Astrocyte (in vitro differentiated cells and primary cell): ENCODE measurements around the gene CPOX. TPM values are rescaled to one million over a fixed set of nuclear protein-coding genes. Genes with fewer than 3 reads are reported as not detected.

Experiments
- DNase-seq: peaks from one replicate; pipeline ENCODE4 v3.0.0-alpha.2; 2010; ENCODE audit warnings: low read depth
- FAIRE-seq: peaks from 2 replicates; lab custom pipeline; 2011; peaks lifted over from hg19 to GRCh38; lab: Jason Lieb, UNC
- H2AFZ ChIP-seq: 2 replicates; pipeline ENCODE4 v1.6.0; 2012; ENCODE audit warnings: low read depth, low read length, inconsistent platforms
- H3K27ac ChIP-seq: 2 replicates; pipeline ENCODE4 v1.5.1; 2011; ENCODE audit warnings: low read depth, low read length, inconsistent platforms
- H3K27me3 ChIP-seq: 2 replicates; pipeline ENCODE4 v1.6.0; 2011; ENCODE audit warnings: low read length, inconsistent platforms; ENCODE audit not compliant: insufficient read depth
- H3K36me3 ChIP-seq: 2 replicates; pipeline ENCODE4 v1.5.1; 2011; ENCODE audit warnings: low read length, inconsistent platforms; ENCODE audit not compliant: insufficient read depth
- H3K4me1 ChIP-seq: 2 replicates; pipeline ENCODE4 v1.5.1; 2011; ENCODE audit warnings: low read length, inconsistent platforms; ENCODE audit not compliant: insufficient read depth
- H3K4me2 ChIP-seq: 2 replicates; pipeline ENCODE4 v1.6.0; 2012; ENCODE audit warnings: low read length, inconsistent platforms
- H3K4me3 ChIP-seq: 2 replicates; pipeline ENCODE4 v1.5.1; 2011; ENCODE audit warnings: low read depth, mild to moderate bottlenecking, low read length, inconsistent platforms; ENCODE audit not compliant: insufficient read depth
- H3K79me2 ChIP-seq: 2 replicates; pipeline ENCODE4 v1.6.0; 2012; ENCODE audit warnings: mild to moderate bottlenecking, low read length, inconsistent platforms; ENCODE audit not compliant: insufficient read depth
- H3K9ac ChIP-seq: 2 replicates; pipeline ENCODE4 v1.6.0; 2012; ENCODE audit warnings: mild to moderate bottlenecking, low read length, inconsistent platforms
- H3K9me3 ChIP-seq: 2 replicates; pipeline ENCODE4 v1.5.1; 2012; ENCODE audit warnings: low read depth, mild to moderate bottlenecking, low read length, inconsistent platforms; ENCODE audit not compliant: insufficient read depth
- H4K20me1 ChIP-seq: 2 replicates; pipeline ENCODE4 v1.6.0; 2012; ENCODE audit warnings: low read length, inconsistent platforms; ENCODE audit not compliant: insufficient read depth
- H3K27ac Mint-ChIP-seq: one replicate; pipeline ENCODE4 v1.8.0; 2021; ENCODE audit warnings: mild to moderate bottlenecking, mixed read lengths; ENCODE audit not compliant: unreplicated experiment
- H3K27me3 Mint-ChIP-seq: one replicate; pipeline ENCODE4 v1.8.0; 2021; ENCODE audit warnings: low read depth, mixed read lengths; ENCODE audit not compliant: unreplicated experiment
- H3K36me3 Mint-ChIP-seq: one replicate; pipeline ENCODE4 v1.8.0; 2021; ENCODE audit warnings: low read depth, mixed read lengths; ENCODE audit not compliant: unreplicated experiment
- H3K4me1 Mint-ChIP-seq: one replicate; pipeline ENCODE4 v1.8.0; 2021; ENCODE audit warnings: low read depth, mixed read lengths; ENCODE audit not compliant: unreplicated experiment
- H3K4me3 Mint-ChIP-seq: one replicate; pipeline ENCODE4 v1.8.0; 2021; ENCODE audit warnings: mild to moderate bottlenecking, moderate library complexity, mixed read lengths; ENCODE audit not compliant: unreplicated experiment
- H3K9me3 Mint-ChIP-seq: one replicate; pipeline ENCODE4 v1.8.0; 2021; ENCODE audit warnings: mild to moderate bottlenecking, mixed read lengths; ENCODE audit not compliant: unreplicated experiment
- EZH2 ChIP-seq: IDR thresholded peaks from 2 replicates; pipeline ENCODE4 v1.6.1; 2012; ENCODE audit warnings: mild to moderate bottlenecking, low read length, inconsistent platforms; ENCODE audit not compliant: insufficient read depth
- total RNA-seq: library from RNA; stranded (reverse); gene quantifications from 2 replicates; pipeline ENCODE4 v1.2.1, GENCODE V29; 2021
- TF ChIP-seq, protein P1 (sequence below): IDR thresholded peaks from 2 replicates; pipeline ENCODE4 v1.5.1; 2011; ENCODE audit warnings: low read depth, mild to moderate bottlenecking, inconsistent platforms, low read length, moderate library complexity; ENCODE audit not compliant: insufficient read depth

CPOX gene
- total RNA-seq, 1 donor from 2014 or later, result 23.7 TPM

GRCh38 chr3:98582042-98582441 lies 11.4 kb downstream of the CPOX start:
- H3K4me1 ChIP-seq, result peaks cover 17% of the 10 kb centered on the region
- no peaks in the 10 kb centered on the region for H4K20me1 ChIP-seq
- DNase-seq (no peak), FAIRE-seq (no peak)
- TF ChIP-seq, protein P1, sequence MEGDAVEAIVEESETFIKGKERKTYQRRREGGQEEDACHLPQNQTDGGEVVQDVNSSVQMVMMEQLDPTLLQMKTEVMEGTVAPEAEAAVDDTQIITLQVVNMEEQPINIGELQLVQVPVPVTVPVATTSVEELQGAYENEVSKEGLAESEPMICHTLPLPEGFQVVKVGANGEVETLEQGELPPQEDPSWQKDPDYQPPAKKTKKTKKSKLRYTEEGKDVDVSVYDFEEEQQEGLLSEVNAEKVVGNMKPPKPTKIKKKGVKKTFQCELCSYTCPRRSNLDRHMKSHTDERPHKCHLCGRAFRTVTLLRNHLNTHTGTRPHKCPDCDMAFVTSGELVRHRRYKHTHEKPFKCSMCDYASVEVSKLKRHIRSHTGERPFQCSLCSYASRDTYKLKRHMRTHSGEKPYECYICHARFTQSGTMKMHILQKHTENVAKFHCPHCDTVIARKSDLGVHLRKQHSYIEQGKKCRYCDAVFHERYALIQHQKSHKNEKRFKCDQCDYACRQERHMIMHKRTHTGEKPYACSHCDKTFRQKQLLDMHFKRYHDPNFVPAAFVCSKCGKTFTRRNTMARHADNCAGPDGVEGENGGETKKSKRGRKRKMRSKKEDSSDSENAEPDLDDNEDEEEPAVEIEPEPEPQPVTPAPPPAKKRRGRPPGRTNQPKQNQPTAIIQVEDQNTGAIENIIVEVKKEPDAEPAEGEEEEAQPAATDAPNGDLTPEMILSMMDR, result no peak
- TF ChIP-seq EZH2, result no peak
- Mint-ChIP-seq H3K9me3 (no peaks in the 10 kb centered on the region), H3K27ac (no peak overlapping the region), H3K4me3 (no peak overlapping the region), H3K36me3 (peaks cover 9% of the 10 kb centered on the region), H3K27me3 (no peaks in the 10 kb centered on the region), H3K4me1 (peaks cover 33% of the 10 kb centered on the region)
- no peak overlapping the region for H3K27ac ChIP-seq
- no peak overlapping the region for H3K4me2 ChIP-seq
- H3K9me3 ChIP-seq, result no peaks in the 10 kb centered on the region
- no peak overlapping the region for H2AFZ ChIP-seq
- no peak overlapping the region for H3K4me3 ChIP-seq
- peaks cover 3% of the 10 kb centered on the region for H3K79me2 ChIP-seq
- peaks cover 7% of the 10 kb centered on the region for H3K36me3 ChIP-seq
- no peaks in the 10 kb centered on the region for H3K27me3 ChIP-seq
- H3K9ac ChIP-seq, result no peak overlapping the region

GRCh38 chr3:98581474-98581873 lies 11.9 kb downstream of the CPOX start:
- Histone ChIP-seq H3K27me3 (no peaks in the 10 kb centered on the region), H3K4me2 (no peak overlapping the region), H2AFZ (no peak overlapping the region), H4K20me1 (no peaks in the 10 kb centered on the region), H3K27ac (no peak overlapping the region), H3K36me3 (peaks cover 7% of the 10 kb centered on the region), H3K79me2 (peaks cover 3% of the 10 kb centered on the region), H3K9me3 (no peaks in the 10 kb centered on the region), H3K4me3 (no peak overlapping the region), H3K9ac (no peak overlapping the region), H3K4me1 (peaks cover 17% of the 10 kb centered on the region)
- peaks cover 10% of the 10 kb centered on the region for H3K36me3 Mint-ChIP-seq
- no peaks in the 10 kb centered on the region for H3K9me3 Mint-ChIP-seq
- no peaks in the 10 kb centered on the region for H3K27me3 Mint-ChIP-seq
- H3K4me3 Mint-ChIP-seq, result no peak overlapping the region
- peaks cover 38% of the 10 kb centered on the region for H3K4me1 Mint-ChIP-seq
- no peak for FAIRE-seq
- DNase-seq, result no peak
- TF ChIP-seq, protein P1, result no peak
- TF ChIP-seq EZH2, result no peak
- no peak overlapping the region for H3K27ac Mint-ChIP-seq

GRCh38 chr3:98580401-98581386 lies 12.7 kb downstream of the CPOX start:
- H2AFZ ChIP-seq, result no peak overlapping the region
- DNase-seq, result no peak
- no peak overlapping the region for H3K4me3 ChIP-seq
- H3K36me3 ChIP-seq, result peaks cover 7% of the 10 kb centered on the region
- peaks cover 40% of the 10 kb centered on the region for H3K4me1 Mint-ChIP-seq
- TF ChIP-seq EZH2, result no peak
- TF ChIP-seq, protein P1, result no peak
- H3K4me1 ChIP-seq, result peaks cover 17% of the 10 kb centered on the region
- peaks cover 3% of the 10 kb centered on the region for H3K79me2 ChIP-seq
- no peaks in the 10 kb centered on the region for H3K27me3 Mint-ChIP-seq
- no peaks in the 10 kb centered on the region for H4K20me1 ChIP-seq
- H3K27ac ChIP-seq, result no peak overlapping the region
- no peak overlapping the region for H3K9ac ChIP-seq
- no peak overlapping the region for H3K4me2 ChIP-seq
- no peak for FAIRE-seq
- H3K27ac Mint-ChIP-seq, result no peak overlapping the region
- no peaks in the 10 kb centered on the region for H3K9me3 Mint-ChIP-seq
- no peaks in the 10 kb centered on the region for H3K9me3 ChIP-seq
- no peaks in the 10 kb centered on the region for H3K27me3 ChIP-seq
- H3K4me3 Mint-ChIP-seq, result no peak overlapping the region
- H3K36me3 Mint-ChIP-seq, result peaks cover 10% of the 10 kb centered on the region
